ENCODE data around the gene PPM1F. TPM values are rescaled to one million over a fixed set of nuclear protein-coding genes. Genes with fewer than 3 reads are reported as not detected.

PPM1F gene
- total RNA-seq, 1 donor from 2014 or later: 17.5 TPM

GRCh38 chr22:21919526-21920307 is 32.9 kb downstream of the PPM1F start:
- intact Hi-C loops (cut with micrococcal nuclease): no loop called here
- Histone ChIP-seq H3K27ac (replicated peaks) (no peak overlapping the region), H3K4me1 (peaks cover 12% of the 10 kb centered on the region), H3K9me3 (replicated peaks) (no peaks in the 10 kb centered on the region), H3K27me3 (ENCODE audit: low read depth) (no peaks in the 10 kb centered on the region), H3K36me3 (peaks cover 22% of the 10 kb centered on the region), H3K4me3 (no peak overlapping the region)
- no peak for DNase-seq
- TF ChIP-seq CTCF (IDR thresholded peaks at IDR 0.05; ENCODE audit: borderline replicate concordance): no peak

- intact Hi-C loops (cut with micrococcal nuclease): no loop called here
- no peak for DNase-seq
These were observed 34.0 kb downstream of the PPM1F start for GRCh38 chr22:21918466-21919185.

GRCh38 chr22:21917959-21918261 is 34.7 kb downstream of the PPM1F start:
- Histone ChIP-seq H3K27me3 (ENCODE audit: low read depth) (no peaks in the 10 kb centered on the region), H3K27ac (replicated peaks) (no peak overlapping the region), H3K36me3 (peaks cover 11% of the 10 kb centered on the region), H3K9me3 (replicated peaks) (no peaks in the 10 kb centered on the region), H3K4me1 (peaks cover 12% of the 10 kb centered on the region), H3K4me3 (no peak overlapping the region)
- DNase-seq: no peak
- TF ChIP-seq CTCF (IDR thresholded peaks at IDR 0.05; ENCODE audit: borderline replicate concordance): no peak
- intact Hi-C loops (cut with micrococcal nuclease): no loop called here

More at GRCh38 chr22:21918466-21919185, 34.0 kb downstream of the PPM1F start:
- no peak for TF ChIP-seq CTCF (IDR thresholded peaks at IDR 0.05; ENCODE audit: borderline replicate concordance)
- H3K4me1 ChIP-seq: peaks cover 12% of the 10 kb centered on the region
- H3K4me3 ChIP-seq: no peak overlapping the region
- H3K36me3 ChIP-seq: peaks cover 16% of the 10 kb centered on the region
- no peaks in the 10 kb centered on the region for H3K9me3 ChIP-seq (replicated peaks)
- H3K27ac ChIP-seq (replicated peaks): no peak overlapping the region
- no peaks in the 10 kb centered on the region for H3K27me3 ChIP-seq (ENCODE audit: low read depth)

- DNase-seq: no peak
- intact Hi-C loops (cut with micrococcal nuclease): no loop called here
- no peak overlapping the region for H3K27ac ChIP-seq (replicated peaks)
- TF ChIP-seq CTCF (IDR thresholded peaks at IDR 0.05; ENCODE audit: borderline replicate concordance): no peak
- H3K27me3 ChIP-seq (ENCODE audit: low read depth): no peaks in the 10 kb centered on the region
- peaks cover 12% of the 10 kb centered on the region for H3K4me1 ChIP-seq
- H3K36me3 ChIP-seq: peaks cover 5% of the 10 kb centered on the region
- no peak overlapping the region for H3K4me3 ChIP-seq
- H3K9me3 ChIP-seq (replicated peaks): no peaks in the 10 kb centered on the region
These were observed 35.3 kb downstream of the PPM1F start for GRCh38 chr22:21917181-21917958.

- Histone ChIP-seq H3K36me3 (peaks cover 4% of the 10 kb centered on the region), H3K9me3 (replicated peaks) (no peaks in the 10 kb centered on the region), H3K4me3 (no peak overlapping the region), H3K4me1 (peaks cover 12% of the 10 kb centered on the region), H3K27me3 (ENCODE audit: low read depth) (no peaks in the 10 kb centered on the region), H3K27ac (replicated peaks) (no peak overlapping the region)
- no peak for TF ChIP-seq CTCF (IDR thresholded peaks at IDR 0.05; ENCODE audit: borderline replicate concordance)
- intact Hi-C loops (cut with micrococcal nuclease): no loop called here
- no peak for DNase-seq
These were observed 36.2 kb downstream of the PPM1F start for GRCh38 chr22:21916309-21916918.
